Left colon (tissue), 2 donors: ENCODE results near the gene CCDC87. TPM values are rescaled to one million over a fixed set of nuclear protein-coding genes. Genes with fewer than 3 reads are reported as not detected.
"Not testable (repeated sequence)": the region's sequence is repeated elsewhere in the genome, so short reads cannot be mapped to it uniquely, and the experiment has no call there.

ENCODE experiments used
- ATAC-seq: fragments of 200-7000 bp; cut with Tn5 transposase; one replicate; pipeline ENCODE4 v1.9.1; 2020; ENCODE audit warnings: mild to moderate bottlenecking, moderate library complexity
- DNase-seq, 2 donors: peaks; one replicate each; pipeline ENCODE4 v3.0.0-alpha.2; 2020
- intact Hi-C, 2 donors: fragments of 100-400 bp; cut with DNase I in 1 of 2; cut with micrococcal nuclease in 1 of 2; formaldehyde crosslinking; loops; one replicate each; pipeline versions ENCODE4 v1.11.2 to v1.14.0; 2022; cut with DNase I, micrococcal nuclease
- total RNA-seq, 2 donors: library from RNA; stranded (reverse); fragmentation: NEBNext Ultra II Directional; extraction: Animal tissue kit (Norgen Biotek cat#: 25700); gene quantifications; one replicate each; pipeline ENCODE4 v1.2.1, GENCODE V29; 2021
- donor health status: DM: no; HTN: no; CAD: no.
- donor health status: DM: yes; HTN: yes; CAD: no.

CCDC87 gene
- total RNA-seq, 2 donors from 2014 or later, result 0.22 to 0.46 TPM

- intact Hi-C loops, result no loop called here
- DNase-seq (peak in 1 of 2 donors; percentile 88), ATAC-seq (peak; percentile 64)
Measured at GRCh38 chr11:66617155-66617834, 24.4 kb upstream of the CCDC87 start.

GRCh38 chr11:66616379-66617154 is 23.7 kb upstream of the CCDC87 start, which contains the start of gene RBM14:
Gene RBM14 (plus strand): TSS chr11:66616630. CDS start chr11:66616721, 91 bp downstream.
- intact Hi-C loops, result no loop called here
- DNase-seq (peak; percentile 98 to 100), ATAC-seq (peak; percentile 89)

GRCh38 chr11:66614073-66614472 is 21.2 kb upstream of the CCDC87 start:
- intact Hi-C loops, result no loop called here
- DNase-seq, result no peak
- ATAC-seq, result no peak

- intact Hi-C loops, result no loop called here
- ATAC-seq (no peak), DNase-seq (no peak)
Measured at GRCh38 chr11:66612458-66612857, 19.6 kb upstream of the CCDC87 start.

- no peak for ATAC-seq
- no peak for DNase-seq
- intact Hi-C loops, result no loop called here
Measured at GRCh38 chr11:66609721-66610617, 17.1 kb upstream of the CCDC87 start.

GRCh38 chr11:66607126-66607834 is 14.4 kb upstream of the CCDC87 start:
- intact Hi-C loops, result no loop called here
- peak; percentile 93 for ATAC-seq

GRCh38 chr11:66606608-66607007 is 13.7 kb upstream of the CCDC87 start:
- intact Hi-C loops, ATAC-seq, DNase-seq: not testable (repeated sequence)

More at GRCh38 chr11:66607126-66607834, 14.4 kb upstream of the CCDC87 start:
- peak; percentile 75 to 87 for DNase-seq

GRCh38 chr11:66604155-66604554 is 11.3 kb upstream of the CCDC87 start:
- DNase-seq, result no peak
- intact Hi-C loops, result no loop called here
- no peak for ATAC-seq

GRCh38 chr11:66603072-66603471 is 10.2 kb upstream of the CCDC87 start:
- intact Hi-C loops, result no loop called here
- DNase-seq, result no peak

GRCh38 chr11:66600631-66601233 is 7.9 kb upstream of the CCDC87 start:
- DNase-seq (no peak), ATAC-seq (no peak)

More at GRCh38 chr11:66603072-66603471, 10.2 kb upstream of the CCDC87 start:
- no peak for ATAC-seq

GRCh38 chr11:66600219-66600618 is 7.4 kb upstream of the CCDC87 start:
- DNase-seq (no peak), ATAC-seq (no peak)
- intact Hi-C loops, result no loop called here

More at GRCh38 chr11:66600631-66601233, 7.9 kb upstream of the CCDC87 start:
- intact Hi-C loops, result no loop called here

GRCh38 chr11:66598993-66599392 is 6.1 kb upstream of the CCDC87 start:
- ATAC-seq, result no peak
- no peak for DNase-seq
- intact Hi-C loops, result no loop called here

- DNase-seq (no peak), ATAC-seq (no peak)
- intact Hi-C loops, result no loop called here
Measured at GRCh38 chr11:66595245-66595904, 2.5 kb upstream of the CCDC87 start.

- DNase-seq (no peak), ATAC-seq (peak; percentile 2)
- intact Hi-C loops, result no loop called here
Measured at GRCh38 chr11:66593650-66594049, 787 bp upstream of the CCDC87 start.

- DNase-seq (no peak), ATAC-seq (peak; percentile 20)
- intact Hi-C loops, result no loop called here
Measured at GRCh38 chr11:66593303-66593635, 406 bp upstream of the CCDC87 start.

GRCh38 chr11:66591175-66591574 is 1.7 kb downstream of the CCDC87 start:
- DNase-seq (no peak), ATAC-seq (no peak)
- intact Hi-C loops, result no loop called here

GRCh38 chr11:66589996-66590675 is 2.7 kb downstream of the CCDC87 start:
- intact Hi-C loops, result no loop called here
- no peak for ATAC-seq
- no peak for DNase-seq
